Upper lobe of left lung (tissue), 6 donors: ENCODE results near the gene LDHB. TPM values are rescaled to one million over a fixed set of nuclear protein-coding genes. Genes with fewer than 3 reads are reported as not detected.

ENCODE experiments used
- ATAC-seq, 2 donors: fragments of 200-7000 bp; cut with Tn5 transposase; one replicate each; pipeline ENCODE4 v1.9.1; 2022; ENCODE audit warnings: mild to moderate bottlenecking in 2 of 2, moderate library complexity in 2 of 2; ENCODE audit not compliant: low FRiP score in 2 of 2
- DNase-seq, 2 donors: peaks; one replicate each; pipeline ENCODE4 v3.0.0-alpha.2; 2019 to 2020
- H3K27ac ChIP-seq, 4 donors: fragments of 200-600 bp; sonication (generic); one replicate each; pipeline ENCODE4 v1.5.1; 2016 to 2019
- H3K27me3 ChIP-seq, 4 donors: fragments of 200-600 bp; sonication (generic); one replicate each; pipeline ENCODE4 v1.5.1; 2017 to 2019
- H3K36me3 ChIP-seq, 4 donors: fragments of 200-600 bp; sonication (generic); one replicate each; pipeline ENCODE4 v1.5.1; 2016 to 2019
- H3K4me1 ChIP-seq, 4 donors: fragments of 200-600 bp; sonication (generic); one replicate each; pipeline ENCODE4 v1.5.1; 2018 to 2019
- H3K4me3 ChIP-seq, 4 donors: fragments of 200-600 bp; sonication (generic); one replicate each; pipeline ENCODE4 v1.5.1; 2017 to 2019; ENCODE audit warnings: mild to moderate bottlenecking in 2 of 4, moderate library complexity in 1 of 4
- H3K9me3 ChIP-seq, 4 donors: fragments of 200-600 bp; sonication (generic); one replicate each; pipeline ENCODE4 v1.5.1; 2018 to 2019
- CTCF ChIP-seq, 6 experiments: fragments of 450-650 bp in 4 of 6; fragments of 200-600 bp in 2 of 6; sonication (generic) in 2 of 6; IDR thresholded peaks; one replicate each; pipeline ENCODE4 v1.5.1; 2016 to 2019; ENCODE audit warnings: antibody characterized with exemption in 6 of 6
- EP300 ChIP-seq, 4 donors: sonication (generic); formaldehyde crosslinking; IDR thresholded peaks; one replicate each; pipeline ENCODE4 v1.5.1; 2017; ENCODE audit warnings: antibody characterized with exemption in 4 of 4, control low read depth in 2 of 4
- POLR2A ChIP-seq, 4 donors: fragments of 450-650 bp; IDR thresholded peaks; one replicate each; pipeline ENCODE4 v1.5.1; 2016 to 2017; ENCODE audit warnings: antibody characterized with exemption in 4 of 4, mild to moderate bottlenecking in 2 of 4
- POLR2AphosphoS5 ChIP-seq, 2 donors: sonication (generic); formaldehyde crosslinking; IDR thresholded peaks; one replicate each; pipeline ENCODE4 v1.5.1; 2017; ENCODE audit warnings: antibody characterized with exemption in 2 of 2
- WGBS, 2 donors: methylation state at CpG; one replicate each; pipeline ENCODE4 v1.1.5; 2017 to 2018; 5-methylcytosine and 5-hydroxymethylcytosine counted together
- total RNA-seq, 6 donors: library from RNA; depleted of rRNA in 4 of 6; stranded (reverse); fragments of >200 nt in 4 of 6; gene quantifications; one replicate each; pipeline versions ENCODE4 v1.1.0 to v1.2.1, GENCODE V29; 2016 to 2021
- donor health status: DM: no; HTN: no; CAD: no; lungs with moderate emphysema.
- donor health status: DM: no; HTN: yes; CAD: no; lungs with severe emphysema.

LDHB gene
- total RNA-seq, 6 donors from 2014 or later = 78.6 to 538 (median 297) TPM

GRCh38 chr12:21683115-21683514 is 25.5 kb upstream of the LDHB start:
- no peaks in the 10 kb centered on the region for H3K27me3 ChIP-seq
- H3K4me1 ChIP-seq = peaks cover 0 to 13% (median 1%) of the 10 kb centered on the region in 4 donors
- no peak for TF ChIP-seq POLR2A (IDR thresholded peaks at IDR 0.05)
- no peak for TF ChIP-seq POLR2AphosphoS5 (IDR thresholded peaks at IDR 0.05)
- TF ChIP-seq CTCF (IDR thresholded peaks at IDR 0.05) = no peak
- no peak for TF ChIP-seq EP300 (IDR thresholded peaks at IDR 0.05)
- H3K36me3 ChIP-seq = no peaks in the 10 kb centered on the region
- ATAC-seq (no peak), DNase-seq (no peak)
- 74 to 76% methylated on average over 3 of the region's 3 CpGs for WGBS, 2 donors
- H3K4me3 ChIP-seq = no peak overlapping the region
- no peak overlapping the region for H3K27ac ChIP-seq
- H3K9me3 ChIP-seq = no peaks in the 10 kb centered on the region

DNA sequence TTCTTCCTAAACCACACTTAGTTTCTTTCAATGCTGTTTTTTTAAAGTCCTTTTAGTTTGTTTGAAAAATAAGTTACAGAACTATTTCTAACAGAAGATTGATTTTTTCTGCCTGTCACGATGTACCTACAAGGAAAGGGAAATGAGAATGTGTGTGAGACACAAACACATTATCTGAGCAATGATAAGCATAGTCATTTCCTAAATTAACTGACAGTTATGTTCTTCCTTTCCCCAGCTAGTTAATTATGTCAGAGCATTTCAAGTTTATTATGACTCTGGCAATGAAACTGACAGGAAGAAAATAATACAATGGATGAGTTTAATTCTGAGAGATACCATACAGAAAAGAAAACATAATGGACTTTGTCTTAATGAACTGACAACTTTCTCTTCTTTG is 21.3 kb upstream of the LDHB start:
- WGBS, 2 donors = 24 to 33% methylated on average over 1 of the region's 1 CpG
- H3K27ac ChIP-seq = no peak overlapping the region
- TF ChIP-seq POLR2A (IDR thresholded peaks at IDR 0.05) (no peak), EP300 (IDR thresholded peaks at IDR 0.05) (no peak), CTCF (IDR thresholded peaks at IDR 0.05) (no peak), POLR2AphosphoS5 (IDR thresholded peaks at IDR 0.05) (no peak)
- H3K27me3 ChIP-seq = no peaks in the 10 kb centered on the region
- no peak overlapping the region for H3K4me3 ChIP-seq
- ATAC-seq = no peak
- no peak for DNase-seq
- H3K36me3 ChIP-seq = no peaks in the 10 kb centered on the region
- no peaks in the 10 kb centered on the region for H3K9me3 ChIP-seq
- peaks cover 0 to 13% (median 6%) of the 10 kb centered on the region in 4 donors for H3K4me1 ChIP-seq

DNA sequence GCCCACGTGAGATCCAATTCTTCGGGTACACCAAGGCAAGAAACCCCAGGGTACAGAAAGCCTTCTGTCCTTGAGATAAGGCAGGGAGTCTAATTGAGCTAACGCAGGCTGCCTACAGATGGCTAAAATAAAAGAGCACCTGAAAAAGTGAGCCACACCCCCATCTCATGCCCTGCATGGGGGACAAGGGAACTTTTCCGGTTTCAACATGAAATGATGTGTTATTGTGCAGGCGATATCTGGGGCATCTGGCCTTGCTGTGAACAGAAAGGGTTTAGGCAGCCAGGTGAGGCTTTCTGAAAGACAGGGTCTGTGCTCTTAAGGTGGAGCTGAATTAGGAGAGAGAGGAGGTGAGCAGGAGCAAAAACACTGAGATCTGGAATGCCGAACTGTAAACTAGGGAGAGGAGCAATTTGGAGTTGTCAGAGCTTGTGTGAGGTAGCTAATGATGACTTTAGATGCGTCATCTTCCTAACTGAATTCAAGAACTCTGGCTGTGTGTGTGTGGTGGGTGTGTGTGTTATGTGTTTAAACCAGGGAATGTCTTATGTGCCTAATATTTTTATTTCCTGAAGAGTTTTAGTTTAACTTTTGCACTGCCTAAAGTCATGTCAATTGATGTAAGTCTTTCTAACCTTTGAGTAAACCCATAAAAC is 20.1 kb upstream of the LDHB start:
- peaks cover 0 to 13% (median 6%) of the 10 kb centered on the region in 4 donors for H3K4me1 ChIP-seq
- H3K36me3 ChIP-seq = no peaks in the 10 kb centered on the region
- H3K27ac ChIP-seq = no peak overlapping the region
- no peak for ATAC-seq
- 85 to 92% methylated on average over 7 of the region's 7 CpGs for WGBS, 2 donors
- no peak overlapping the region for H3K4me3 ChIP-seq
- H3K9me3 ChIP-seq = no peaks in the 10 kb centered on the region
- no peak for DNase-seq
- H3K27me3 ChIP-seq = no peaks in the 10 kb centered on the region
- no peak for TF ChIP-seq CTCF (IDR thresholded peaks at IDR 0.05)
- TF ChIP-seq POLR2A (IDR thresholded peaks at IDR 0.05) = no peak
- no peak for TF ChIP-seq POLR2AphosphoS5 (IDR thresholded peaks at IDR 0.05)
- TF ChIP-seq EP300 (IDR thresholded peaks at IDR 0.05) = no peak

DNA sequence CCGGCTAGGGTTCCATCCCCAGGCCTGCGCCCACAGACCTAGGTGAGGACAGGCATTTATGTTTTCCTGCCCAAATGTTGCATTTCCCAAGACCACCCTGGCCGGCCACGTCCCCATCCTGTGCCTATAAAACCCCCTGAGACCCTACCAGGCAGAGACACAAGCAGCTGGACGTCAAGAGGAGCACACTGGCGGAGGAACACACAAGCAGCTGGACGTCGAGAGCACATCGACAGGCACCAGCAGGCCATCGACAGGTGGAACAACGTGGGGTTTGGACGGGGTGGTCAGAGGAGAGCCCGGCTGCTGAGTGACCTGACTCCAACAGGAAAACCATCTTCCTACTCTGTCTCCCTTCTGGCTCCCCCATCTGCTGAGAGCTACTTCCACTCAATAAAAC is 19.6 kb upstream of the LDHB start:
- H3K27ac ChIP-seq = no peak overlapping the region
- peak in 1 of 2 donors; percentile 32 for DNase-seq
- TF ChIP-seq EP300 (IDR thresholded peaks at IDR 0.05) (no peak), POLR2AphosphoS5 (IDR thresholded peaks at IDR 0.05) (no peak), CTCF (IDR thresholded peaks at IDR 0.05) (no peak), POLR2A (IDR thresholded peaks at IDR 0.05) (no peak)
- no peaks in the 10 kb centered on the region for H3K36me3 ChIP-seq
- peaks cover 0 to 15% (median 6%) of the 10 kb centered on the region in 4 donors for H3K4me1 ChIP-seq
- ATAC-seq = no peak
- no peaks in the 10 kb centered on the region for H3K9me3 ChIP-seq
- WGBS, 2 donors = 82 to 86% methylated on average over 7 to 13 of the region's 13 CpGs
- no peaks in the 10 kb centered on the region for H3K27me3 ChIP-seq
- no peak overlapping the region for H3K4me3 ChIP-seq

DNA sequence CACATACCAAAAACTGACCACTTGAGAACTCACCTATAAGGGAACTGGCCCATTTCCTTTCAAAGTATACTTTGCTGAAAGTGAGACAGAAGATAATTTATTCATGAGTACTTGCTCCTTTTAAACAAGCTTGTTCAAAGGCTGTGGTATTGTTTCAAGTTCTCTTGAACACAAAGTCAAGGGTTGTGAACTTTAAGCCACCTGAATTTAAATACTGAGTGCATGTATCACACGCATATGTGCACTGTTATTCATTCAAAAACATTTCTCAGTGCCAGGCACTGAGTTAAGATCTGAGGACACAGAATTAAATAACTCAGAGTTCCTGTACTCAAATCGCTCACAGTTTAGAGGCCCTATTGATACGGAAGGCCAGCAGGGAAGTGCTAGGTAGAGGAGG is 19.1 kb upstream of the LDHB start:
- no peaks in the 10 kb centered on the region for H3K9me3 ChIP-seq
- peaks cover 0 to 17% (median 6%) of the 10 kb centered on the region in 4 donors for H3K4me1 ChIP-seq
- 50 to 58% methylated on average over 3 of the region's 3 CpGs for WGBS, 2 donors
- DNase-seq = no peak
- no peak overlapping the region for H3K4me3 ChIP-seq
- H3K36me3 ChIP-seq = no peaks in the 10 kb centered on the region
- peak; percentile 45 to 77 for ATAC-seq
- H3K27ac ChIP-seq = no peak overlapping the region
- H3K27me3 ChIP-seq = no peaks in the 10 kb centered on the region
- TF ChIP-seq EP300 (IDR thresholded peaks at IDR 0.05) (peak in 1 of 4 donors; percentile 6), POLR2A (IDR thresholded peaks at IDR 0.05) (no peak)
